A204.1 (cell line): Measurements from ENCODE around the gene GPR55.

Source experiments
- FAIRE-seq: peaks from 2 replicates; lab custom pipeline; 2012; peaks lifted over from hg19 to GRCh38; lab: Jason Lieb, UNC

The GPR55 gene

DNA sequence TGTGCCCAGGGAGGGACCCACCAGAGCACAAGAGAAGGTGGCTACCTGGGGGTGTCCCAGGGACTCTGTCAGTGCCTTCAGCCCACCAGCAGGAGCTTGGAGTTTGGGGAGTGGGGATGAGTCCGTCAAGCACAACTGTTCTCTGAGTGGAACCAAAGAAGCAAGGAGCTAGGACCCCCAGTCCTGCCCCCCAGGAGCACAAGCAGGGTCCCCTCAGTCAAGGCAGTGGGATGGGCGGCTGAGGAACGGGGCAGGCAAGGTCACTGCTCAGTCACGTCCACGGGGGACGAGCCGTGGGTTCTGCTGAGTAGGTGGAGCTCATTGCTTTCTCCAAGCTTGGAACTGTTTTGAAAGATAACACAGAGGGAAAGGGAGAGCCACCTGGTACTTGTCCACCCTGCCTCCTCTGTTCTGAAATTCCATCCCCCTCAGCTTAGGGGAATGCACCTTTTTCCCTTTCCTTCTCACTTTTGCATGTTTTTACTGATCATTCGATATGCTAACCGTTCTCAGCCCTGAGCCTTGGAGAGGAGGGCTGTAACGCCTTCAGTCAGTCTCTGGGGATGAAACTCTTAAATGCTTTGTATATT lies 46.3 kb downstream of the GPR55 start:
- no peak for FAIRE-seq

DNA sequence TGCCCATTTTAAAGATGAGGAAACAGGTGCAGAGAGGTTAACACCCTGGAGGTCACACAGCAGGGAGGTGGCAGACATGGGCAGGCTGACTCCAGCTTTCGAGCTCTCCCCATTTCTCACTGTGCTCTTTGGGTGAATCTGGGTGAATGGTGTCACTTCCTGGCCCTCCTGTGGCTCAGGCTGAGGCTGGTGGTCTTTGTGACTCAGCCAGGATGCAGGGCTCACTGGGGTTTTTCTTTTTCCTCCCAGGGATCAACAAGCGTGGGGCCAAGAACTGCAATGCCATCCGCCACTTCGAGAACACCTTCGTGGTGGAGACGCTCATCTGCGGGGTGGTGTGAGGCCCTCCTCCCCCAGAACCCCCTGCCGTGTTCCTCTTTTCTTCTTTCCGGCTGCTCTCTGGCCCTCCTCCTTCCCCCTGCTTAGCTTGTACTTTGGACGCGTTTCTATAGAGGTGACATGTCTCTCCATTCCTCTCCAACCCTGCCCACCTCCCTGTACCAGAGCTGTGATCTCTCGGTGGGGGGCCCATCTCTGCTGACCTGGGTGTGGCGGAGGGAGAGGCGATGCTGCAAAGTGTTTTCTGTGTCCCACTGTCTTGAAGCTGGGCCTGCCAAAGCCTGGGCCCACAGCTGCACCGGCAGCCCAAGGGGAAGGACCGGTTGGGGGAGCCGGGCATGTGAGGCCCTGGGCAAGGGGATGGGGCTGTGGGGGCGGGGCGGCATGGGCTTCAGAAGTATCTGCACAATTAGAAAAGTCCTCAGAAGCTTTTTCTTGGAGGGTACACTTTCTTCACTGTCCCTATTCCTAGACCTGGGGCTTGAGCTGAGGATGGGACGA lies 47.1 kb downstream of the GPR55 start:
- no peak for FAIRE-seq

DNA sequence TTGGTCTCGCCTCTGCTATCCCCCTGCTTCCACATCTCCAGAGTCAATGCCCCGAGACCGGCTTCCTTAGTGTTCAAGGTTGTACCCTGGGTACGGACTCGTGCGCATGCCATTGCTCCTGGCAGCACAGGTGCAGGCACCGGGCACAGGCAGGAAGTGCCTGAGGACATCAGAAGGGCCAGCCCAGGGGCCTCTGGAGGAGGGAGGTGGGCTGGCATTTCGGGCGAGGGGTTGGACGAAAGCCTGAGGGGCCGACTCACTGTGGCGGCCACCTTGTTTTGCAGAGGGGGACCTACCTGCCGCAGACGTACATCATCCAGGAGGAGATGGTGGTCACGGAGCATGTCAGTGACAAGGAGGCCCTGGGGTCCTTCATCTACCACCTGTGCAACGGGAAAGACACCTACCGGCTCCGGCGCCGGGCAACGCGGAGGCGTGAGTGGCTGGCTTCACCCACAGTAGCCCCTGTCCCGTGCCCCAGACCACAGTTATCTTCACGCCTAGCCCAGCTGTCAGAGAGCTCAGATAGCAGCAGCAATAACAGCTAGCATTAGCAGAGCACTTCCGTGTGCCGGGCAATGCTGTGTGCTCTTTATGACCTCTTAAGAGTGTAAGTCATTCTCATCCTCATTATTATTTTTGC lies 47.8 kb downstream of the GPR55 start:
- no peak for FAIRE-seq

DNA sequence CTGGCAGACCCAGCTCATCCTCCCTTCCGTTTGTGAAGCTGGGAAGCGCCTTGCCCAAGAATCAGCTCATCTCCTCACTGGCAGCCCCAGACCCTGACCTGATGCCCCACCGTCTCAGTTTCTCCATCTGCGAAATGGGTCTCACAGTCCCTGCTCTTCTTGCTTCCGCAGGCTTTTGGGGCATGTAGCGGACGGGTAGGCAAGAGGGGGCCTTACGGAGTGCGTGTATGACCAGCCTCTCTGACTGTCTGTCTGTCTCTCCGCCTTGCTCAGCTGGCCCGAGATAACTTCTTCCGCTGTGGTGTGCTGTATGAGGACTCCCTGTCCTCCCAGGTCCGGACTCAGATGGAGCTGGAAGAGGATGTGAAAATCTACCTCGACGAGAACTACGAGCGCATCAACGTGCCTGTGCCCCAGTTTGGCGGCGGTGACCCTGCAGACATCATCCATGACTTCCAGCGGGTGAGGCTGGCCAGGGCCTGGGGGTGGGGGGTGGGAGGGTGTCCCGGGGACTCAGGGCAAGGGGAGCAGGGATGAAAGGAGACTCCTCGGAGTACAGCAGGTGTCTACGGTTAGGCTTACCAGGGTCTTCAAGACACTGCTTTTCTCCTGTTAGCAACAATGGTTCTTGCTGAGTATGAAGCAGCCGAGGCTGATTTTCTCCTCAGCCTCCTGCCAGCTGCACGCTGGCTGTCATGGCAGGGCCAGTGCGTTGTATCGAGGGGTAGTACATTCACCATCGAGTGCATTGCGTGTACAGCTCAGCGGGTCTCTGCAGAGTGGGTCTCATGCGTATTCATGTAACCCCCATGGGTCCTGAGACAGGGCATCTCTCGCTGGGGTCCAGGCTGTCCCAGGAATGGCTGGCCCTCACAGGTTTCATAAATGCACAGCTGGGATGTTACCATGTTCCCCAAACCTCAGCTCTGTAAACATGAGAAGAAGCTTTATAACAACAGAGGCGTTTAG lies 49.4 kb downstream of the GPR55 start:
- no peak for FAIRE-seq

DNA sequence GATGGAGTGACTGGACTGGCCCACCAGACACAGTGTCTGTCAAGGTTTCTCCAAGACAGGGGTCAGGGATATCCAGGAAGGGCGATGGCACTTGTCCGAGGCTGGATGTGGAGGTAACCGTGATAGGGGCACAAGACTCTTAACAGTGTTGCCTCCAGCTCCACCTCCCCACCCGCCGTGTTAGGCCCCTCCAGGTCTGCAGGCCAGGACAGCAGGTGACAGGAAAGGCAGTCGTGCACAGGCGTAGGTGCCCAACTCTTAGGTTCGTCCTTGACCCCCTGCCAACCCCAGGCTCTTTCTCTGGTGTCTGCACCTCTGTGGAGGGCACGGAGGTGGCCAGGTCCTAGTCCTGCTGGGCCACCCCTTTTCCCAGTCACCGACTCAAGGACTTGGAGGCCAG lies 50.2 kb downstream of the GPR55 start:
- FAIRE-seq = no peak

DNA sequence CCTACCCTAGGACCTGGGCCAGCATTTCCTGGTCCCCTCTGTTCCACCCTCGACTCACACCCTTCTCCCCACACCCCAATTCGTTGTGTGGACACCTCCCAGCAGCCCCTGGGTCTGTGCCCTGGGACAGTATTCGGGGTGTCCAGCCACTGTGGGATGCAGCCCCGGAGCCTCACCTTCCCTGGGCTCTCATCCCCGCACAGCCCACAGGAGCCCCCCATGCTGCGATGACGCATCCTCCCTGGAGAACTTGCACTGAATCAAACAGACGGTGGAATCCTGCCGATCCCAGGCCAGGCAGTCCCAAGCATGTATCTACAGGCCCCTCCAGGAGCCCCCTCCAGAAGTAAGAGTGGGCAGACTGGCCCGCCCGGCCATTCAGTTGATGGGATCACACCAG lies 50.6 kb downstream of the GPR55 start:
- no peak for FAIRE-seq

DNA sequence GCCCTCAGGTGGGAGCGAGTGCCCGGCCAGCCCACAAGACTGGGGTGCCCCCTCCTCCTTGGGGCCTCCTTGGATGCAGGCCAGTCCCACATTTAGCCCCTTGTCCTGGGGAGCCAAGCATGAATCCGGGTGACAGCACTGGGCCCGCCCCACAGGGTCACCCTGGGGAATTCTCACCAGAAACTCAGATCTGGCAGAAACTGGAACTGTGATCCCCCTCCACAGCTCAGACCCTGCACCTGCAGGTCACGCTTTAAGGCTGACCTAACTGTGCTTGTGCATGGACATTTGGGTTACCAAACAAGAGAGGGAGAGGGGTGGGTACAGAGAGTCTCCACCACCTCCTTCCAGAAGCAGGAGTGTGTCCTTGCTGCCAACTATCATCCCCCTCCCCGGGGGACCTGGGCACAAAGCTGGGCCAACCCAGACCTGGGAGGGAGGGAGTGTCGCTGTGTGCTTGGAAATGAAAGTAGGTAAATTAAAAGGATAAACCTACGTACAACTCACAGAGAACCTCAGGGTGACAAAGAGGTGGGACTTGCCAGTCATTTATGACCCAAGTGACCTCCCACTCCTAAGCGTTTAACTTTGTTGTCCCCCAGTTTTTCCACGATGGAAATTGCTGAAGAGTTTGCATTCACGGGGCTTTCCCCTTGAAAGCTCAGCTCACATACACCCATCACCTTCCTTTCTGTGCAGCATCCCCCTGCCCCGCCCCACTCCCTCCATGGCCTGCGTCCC lies 51.2 kb downstream of the GPR55 start:
- no peak for FAIRE-seq

DNA sequence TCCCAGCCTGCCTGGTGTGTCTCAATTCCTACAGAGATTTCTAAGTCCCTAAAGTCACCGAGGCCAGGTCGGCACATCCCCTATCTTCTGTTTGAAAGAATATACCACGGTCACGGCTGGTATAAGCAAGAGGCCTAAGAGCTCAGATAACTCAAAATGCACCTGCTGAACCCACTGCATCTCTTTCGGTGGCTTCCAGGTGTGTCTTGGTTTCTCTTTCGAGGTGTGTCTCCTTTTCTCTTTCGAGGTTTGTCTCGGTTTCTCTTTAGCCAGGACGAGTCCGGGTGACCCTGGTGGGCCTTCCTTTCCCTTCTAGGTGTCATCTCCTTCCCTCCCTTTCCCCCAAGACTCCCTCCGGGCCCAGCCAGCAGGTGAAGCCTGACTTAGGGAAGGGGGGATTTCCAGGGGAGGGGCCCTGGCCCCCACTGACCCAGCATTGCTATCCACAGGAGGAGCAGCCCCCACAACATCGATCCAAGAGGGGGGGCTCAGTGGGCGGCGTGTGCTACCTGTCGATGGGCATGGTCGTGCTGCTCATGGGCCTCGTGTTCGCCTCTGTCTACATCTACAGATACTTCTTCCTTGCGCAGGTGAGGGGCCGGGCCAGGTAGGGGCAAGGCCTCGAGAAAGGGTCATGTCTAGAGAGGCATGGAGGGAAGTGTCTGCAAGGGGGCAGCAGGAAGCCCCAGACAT lies 51.9 kb downstream of the GPR55 start:
- FAIRE-seq = no peak

DNA sequence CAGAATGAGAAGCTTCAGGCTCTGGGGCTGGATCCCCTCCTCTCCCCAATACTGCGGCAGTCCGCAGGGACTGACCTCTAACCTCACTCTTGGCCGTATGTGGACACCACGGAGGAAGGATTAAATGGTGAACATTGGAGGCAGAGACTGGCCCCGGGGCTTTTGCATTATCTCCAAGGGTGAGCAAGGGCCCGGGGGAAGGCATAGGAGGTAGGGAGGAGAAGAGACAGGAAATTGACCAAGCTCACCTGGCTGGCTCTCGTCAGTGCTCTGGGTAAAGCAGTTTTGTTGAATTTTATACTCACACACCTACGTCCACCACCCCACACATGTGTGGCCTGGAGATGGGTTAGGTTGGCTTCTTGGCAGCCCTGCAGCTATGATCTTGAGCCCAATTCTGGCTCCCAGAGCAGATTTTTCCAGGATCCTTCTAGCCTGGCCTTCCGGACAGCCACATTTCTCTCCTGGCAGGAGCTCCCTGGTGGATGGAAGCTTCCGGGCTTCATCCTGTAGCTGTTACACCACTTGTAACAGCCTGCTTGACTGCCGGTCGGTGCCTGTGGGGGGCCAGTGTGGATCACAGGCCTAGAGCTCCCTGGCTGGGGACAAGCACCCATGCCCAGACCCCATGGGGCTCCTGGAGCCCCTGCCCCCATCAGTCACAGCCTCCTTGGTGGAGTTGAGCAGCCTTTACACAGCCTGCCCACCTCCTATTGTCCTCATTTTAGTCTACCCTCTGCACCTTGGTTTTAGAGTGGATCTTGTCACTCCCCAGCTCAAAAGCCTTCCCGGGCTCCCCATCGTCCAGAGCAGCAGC lies 52.7 kb downstream of the GPR55 start:
- FAIRE-seq = no peak

DNA sequence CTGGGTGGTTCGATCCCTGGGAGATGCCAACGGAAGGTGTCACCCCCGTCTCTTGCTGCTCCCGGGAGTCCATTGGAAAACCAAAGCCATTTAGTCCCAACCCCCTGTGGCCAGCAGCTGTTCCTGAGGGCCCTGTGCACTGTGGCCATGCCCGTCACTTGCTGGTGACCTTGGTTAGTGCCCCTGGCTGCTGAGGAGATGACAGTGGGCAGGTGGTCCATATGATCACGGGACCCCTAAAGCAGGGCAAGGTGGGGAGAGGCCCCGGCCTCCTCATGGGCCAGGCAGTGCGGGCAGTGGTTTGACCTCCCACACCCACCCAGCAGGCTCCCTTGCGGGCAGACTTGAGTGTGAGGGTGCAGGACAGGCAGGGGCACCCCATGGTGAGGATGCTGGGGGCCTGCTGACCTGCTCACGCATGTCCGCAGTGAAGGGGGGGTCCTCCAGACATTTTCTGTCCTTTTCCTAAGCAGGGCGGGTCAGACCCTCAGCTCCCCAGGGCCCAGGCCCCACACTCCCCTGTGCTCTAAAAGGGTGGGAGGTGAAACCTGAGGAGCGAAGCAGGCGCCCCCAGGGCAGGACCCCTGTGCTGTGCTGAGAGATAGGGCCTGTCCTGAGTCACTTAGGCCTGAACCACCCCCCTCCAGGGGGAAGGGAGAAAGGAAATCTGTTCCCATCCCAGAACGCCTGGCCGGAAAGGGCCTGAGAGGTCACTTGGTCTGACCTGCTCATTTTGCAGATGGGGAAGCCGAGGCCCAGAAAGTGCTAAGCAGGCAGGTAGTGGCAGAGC lies 53.5 kb downstream of the GPR55 start:
- no peak for FAIRE-seq

DNA sequence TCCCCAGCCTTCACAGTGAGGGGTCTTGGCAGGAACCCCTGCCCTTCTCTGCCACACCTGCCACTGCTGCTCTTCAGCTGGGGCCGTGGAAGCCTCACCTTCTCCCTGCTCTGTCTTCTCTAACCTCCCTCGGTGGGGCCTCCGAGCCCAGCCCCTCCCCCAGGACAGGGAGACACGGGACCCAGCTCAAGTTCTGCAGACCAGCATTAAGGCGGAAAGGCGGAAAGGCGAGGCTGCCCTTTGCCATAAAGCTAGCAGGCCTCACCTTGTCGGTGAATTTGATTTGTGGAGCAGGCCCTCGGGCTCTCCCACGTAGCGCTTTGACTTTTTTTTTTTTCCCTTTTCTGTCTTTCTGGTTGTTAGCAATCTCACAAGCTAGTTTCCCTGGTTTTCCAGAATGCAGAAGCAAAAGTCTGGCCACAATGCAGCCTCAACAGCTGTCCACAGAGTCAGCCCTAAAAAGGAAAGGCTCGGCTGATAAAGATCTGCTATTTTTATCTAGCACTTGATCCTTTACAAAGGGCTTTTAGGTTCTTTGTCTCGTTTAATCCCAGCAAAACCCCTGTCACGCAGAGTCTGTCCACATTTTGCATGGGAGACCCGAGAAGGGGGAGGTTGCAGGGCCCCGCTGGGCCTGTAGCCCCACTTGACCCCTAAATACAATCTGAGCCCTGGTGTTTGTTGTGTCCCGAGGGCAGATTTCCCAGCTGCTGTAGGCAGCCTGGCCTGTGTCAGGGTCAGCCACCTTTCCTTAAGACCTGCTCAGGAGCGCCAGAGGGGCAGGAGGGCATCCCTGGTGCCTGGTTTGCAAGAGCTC lies 54.3 kb downstream of the GPR55 start:
- FAIRE-seq = no peak

DNA sequence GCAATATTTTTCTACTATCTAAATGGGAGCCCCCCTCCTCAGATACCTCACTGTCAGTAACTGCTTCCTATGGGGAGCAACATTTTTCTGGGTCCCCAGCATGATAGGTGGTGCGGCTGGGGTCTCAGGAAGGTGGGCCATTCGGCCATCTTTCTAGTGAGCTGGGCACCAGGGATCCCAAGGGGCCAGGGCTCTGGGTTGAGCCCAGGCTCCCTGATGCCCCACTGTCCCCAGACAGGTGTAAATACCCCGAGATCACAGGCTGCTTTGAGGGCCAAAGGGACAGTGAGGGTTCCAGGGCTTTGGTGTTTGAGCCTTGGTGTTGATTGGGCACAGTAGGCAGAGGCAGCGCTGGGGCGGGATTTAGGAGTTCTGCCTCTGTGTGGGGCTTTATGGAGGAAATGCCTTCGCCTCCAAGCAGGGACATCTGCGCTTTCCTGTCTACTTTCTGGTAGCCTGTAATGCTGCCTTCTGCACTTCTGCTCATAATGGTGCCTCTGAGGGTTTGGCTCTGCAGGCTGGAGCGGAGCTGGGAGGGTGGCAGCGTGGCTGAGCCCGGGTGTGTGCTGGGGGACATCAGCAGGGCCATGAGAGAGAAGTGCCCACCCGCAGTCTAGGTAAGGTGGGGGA lies 55.0 kb downstream of the GPR55 start:
- no peak for FAIRE-seq

DNA sequence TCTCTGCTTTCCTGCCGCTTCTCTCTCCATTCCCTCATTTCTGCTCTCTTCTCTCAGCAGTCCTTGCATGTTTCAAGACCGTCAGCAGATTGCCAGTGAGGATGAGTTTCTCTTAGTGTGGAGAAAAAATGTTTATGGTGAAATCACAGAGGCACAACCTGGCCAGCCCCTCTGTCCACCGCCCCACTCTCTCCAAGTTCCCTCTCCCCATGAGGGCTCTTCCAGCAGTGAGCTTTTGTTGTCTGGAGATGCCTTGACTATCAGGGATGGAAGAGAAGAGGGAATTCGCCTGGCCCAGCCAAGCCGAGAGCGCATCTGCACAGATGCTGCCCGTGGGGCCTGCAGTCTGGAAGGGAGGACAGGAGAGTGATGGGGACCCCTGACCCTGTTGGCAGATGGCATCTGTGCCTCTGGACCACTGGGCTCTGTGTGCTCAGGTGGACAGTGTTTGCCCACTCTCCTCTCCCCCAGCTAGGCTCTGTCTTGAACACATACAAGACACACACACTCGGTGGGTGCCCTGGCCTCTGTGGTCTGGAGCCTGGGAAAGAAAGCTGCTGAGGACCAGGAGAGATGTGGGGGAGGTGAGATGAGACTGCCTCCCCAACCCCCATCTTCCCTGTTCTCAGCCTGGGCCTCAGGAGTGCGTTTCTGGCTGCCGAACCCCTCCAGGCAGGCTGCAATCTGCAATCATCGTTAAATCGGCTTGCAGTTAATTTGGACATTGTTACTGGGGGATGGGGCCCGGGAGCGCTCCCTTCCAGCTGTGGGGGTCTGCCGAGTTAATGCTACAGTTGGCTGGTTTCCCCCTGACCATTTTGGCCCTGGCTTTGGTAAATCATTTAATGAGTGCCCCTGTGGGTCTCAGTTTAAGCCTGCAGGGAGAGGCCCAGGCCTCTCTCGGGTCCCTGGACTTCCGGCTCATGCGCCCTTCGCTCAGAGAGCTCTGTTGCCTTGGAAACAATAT lies 55.8 kb downstream of the GPR55 start:
- FAIRE-seq = no peak

DNA sequence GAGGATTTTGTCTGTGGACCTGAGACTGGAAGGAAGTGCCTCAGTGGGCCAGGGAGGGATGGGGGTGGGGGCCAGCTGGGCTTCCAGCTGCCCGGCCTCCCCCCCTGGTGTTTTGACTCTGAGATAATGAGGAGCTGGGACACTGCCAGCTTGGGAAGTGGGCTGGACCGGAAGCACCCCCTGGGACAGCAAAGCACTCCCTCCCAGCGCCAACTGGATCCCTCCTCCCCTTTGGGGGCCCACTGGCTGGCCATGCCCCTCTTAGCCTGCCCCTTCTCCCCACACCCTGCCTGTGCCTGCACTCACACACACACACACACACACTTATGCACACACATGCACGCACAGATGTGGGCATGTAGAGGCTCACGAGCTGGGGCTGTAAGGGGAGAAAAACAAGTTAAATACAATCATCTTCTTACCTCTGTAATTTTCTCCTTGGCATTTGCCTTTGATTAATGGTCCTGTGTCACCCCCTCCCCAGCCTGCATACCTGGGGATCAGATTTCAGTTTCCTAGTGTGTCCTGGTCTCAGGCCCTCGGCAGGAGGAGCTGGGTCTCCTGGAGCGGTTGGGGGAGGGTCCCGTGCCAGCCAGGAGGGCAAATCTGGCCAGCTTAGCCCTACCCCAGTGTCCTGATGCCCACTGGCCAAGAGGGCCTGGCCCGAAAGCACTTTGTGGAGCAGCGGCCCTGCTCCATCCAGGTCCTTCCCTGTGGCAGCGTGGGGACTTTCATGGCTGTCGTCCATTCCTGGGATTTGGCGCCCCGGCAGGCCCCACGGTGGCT lies 56.7 kb downstream of the GPR55 start:
- FAIRE-seq = no peak

DNA sequence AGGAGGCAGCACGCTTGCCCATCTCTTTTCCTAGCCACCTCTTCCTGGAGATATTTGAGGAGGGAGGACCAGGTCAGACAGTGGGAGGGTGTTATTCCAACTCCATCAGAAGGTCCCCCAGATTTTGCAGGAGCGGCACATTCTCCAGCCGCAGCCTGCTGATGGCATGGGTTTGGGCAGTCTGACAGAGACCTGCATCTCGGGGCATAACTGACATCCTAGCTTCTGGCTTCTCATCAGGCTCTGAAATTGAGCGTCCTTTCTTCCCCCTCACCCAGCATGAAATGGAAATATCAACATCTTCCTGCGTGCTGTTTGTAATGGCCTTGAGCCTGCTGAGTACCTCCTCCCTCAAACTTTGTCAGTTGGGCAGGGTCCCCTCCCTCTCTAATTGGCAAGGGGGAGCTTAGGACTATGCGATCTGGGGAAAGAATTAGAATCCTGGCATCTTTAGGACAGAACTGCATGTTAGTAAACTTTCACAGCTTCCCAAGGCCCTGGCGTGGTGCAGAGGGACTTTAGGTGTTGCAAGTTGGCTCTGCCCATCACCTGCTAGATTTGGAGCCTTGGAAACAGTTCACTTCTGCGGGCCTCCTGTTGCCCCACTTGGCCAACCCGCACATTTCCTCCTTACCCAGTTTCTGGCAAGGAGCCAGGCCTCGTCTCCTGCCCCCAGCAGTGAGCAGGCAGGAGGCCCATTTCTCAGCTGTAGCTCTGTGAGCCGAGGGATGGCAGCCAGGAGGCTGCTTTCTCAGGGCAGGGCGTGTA lies 58.1 kb downstream of the GPR55 start:
- FAIRE-seq = no peak
